Activated CD8-positive, alpha-beta T cell treated with anti-CD3 and anti-CD28 coated beads, Interleukin-2, amount 10 ng/mL, durations not matched to agents 7 days and 5 days (primary cell): ENCODE results near the gene VAT1L. TPM values are rescaled to one million over a fixed set of nuclear protein-coding genes. Genes with fewer than 3 reads are reported as not detected.

Experiments
- ATAC-seq: fragments of 150-1000 bp; cut with Tn5 transposase; one replicate; pipeline ENCODE4 v1.10.0; 2021; ENCODE audit warnings: moderate library complexity
- CTCF ChIA-PET: fragments of 350-600 bp; sonication (Branson Sonifier 250); formaldehyde crosslinking; loops from one replicate; lab custom pipeline; 2021; ENCODE audit warnings: antibody characterized with exemption; lab: Charles Lee
- POLR2A ChIA-PET: fragments of 350-600 bp; sonication (Branson Sonifier 250); formaldehyde crosslinking; loops from one replicate; lab custom pipeline; 2021; ENCODE audit warnings: antibody characterized with exemption; lab: Charles Lee
- DNase-seq: peaks from one replicate; pipeline ENCODE4 v3.0.0-alpha.2; 2020
- H3K27ac Mint-ChIP-seq: one replicate; pipeline ENCODE4 v1.8.0; 2021; ENCODE audit warnings: mild to moderate bottlenecking, mixed read lengths
- H3K27me3 Mint-ChIP-seq: one replicate; pipeline ENCODE4 v1.8.0; 2021; ENCODE audit warnings: low read depth, mixed read lengths
- H3K36me3 Mint-ChIP-seq: one replicate; pipeline ENCODE4 v1.8.0; 2021; ENCODE audit warnings: low read depth, mixed read lengths
- H3K4me1 Mint-ChIP-seq: one replicate; pipeline ENCODE4 v1.8.0; 2021; ENCODE audit warnings: low read depth, mixed read lengths
- H3K4me3 Mint-ChIP-seq: one replicate; pipeline ENCODE4 v1.8.0; 2021; ENCODE audit warnings: mild to moderate bottlenecking, mixed read lengths
- H3K9me3 Mint-ChIP-seq: one replicate; pipeline ENCODE4 v1.8.0; 2022; ENCODE audit warnings: mixed read lengths; ENCODE audit not compliant: insufficient read depth
- total RNA-seq, 2 experiments: library from RNA; stranded (reverse); gene quantifications; one replicate each; pipeline ENCODE4 v1.2.3, GENCODE V29; 2021

The VAT1L gene
- total RNA-seq, 2 experiments from 2014 or later, result not detected

GRCh38 chr16:77882358-77882757 lies 94.0 kb downstream of the VAT1L start:
- no peak overlapping the region for H3K4me3 Mint-ChIP-seq
- H3K4me1 Mint-ChIP-seq, result no peaks in the 10 kb centered on the region
- no peaks in the 10 kb centered on the region for H3K9me3 Mint-ChIP-seq

DNA sequence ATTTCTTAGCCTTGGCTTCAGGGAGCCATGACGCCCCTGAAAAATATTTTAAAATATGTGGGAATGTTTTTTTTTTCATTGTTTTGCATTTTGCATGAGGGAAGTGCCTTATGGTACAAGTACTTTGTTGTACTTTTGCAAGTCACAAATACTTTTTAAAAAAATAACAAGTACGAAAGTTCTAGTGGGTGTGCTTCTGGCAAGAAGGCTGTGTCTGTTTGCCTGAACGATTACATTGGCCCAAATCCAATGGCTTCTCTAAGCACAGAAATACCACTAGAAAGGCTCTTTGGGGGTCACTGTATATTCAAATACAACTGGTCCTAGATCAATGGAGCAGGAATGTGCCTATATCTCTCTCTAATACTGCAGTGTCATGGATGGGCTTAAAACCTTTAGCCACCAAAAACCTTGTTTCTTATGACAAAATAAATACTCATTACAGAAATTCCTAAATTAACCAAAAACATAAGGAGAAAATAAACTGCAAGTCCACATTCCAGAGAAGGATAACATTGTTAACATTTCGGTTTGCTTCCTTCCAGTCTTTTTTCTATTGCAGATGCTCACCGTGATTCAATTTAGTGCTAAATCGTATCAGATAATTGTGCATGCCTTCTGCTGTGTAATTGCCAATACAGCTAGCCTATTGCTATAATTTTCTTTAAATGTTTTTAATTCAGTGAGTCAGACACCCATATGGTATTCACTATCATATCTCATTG lies 97.4 kb downstream of the VAT1L start:
- no peaks in the 10 kb centered on the region for H3K36me3 Mint-ChIP-seq
- no peaks in the 10 kb centered on the region for H3K4me1 Mint-ChIP-seq
- H3K27ac Mint-ChIP-seq, result no peak overlapping the region
- H3K27me3 Mint-ChIP-seq, result peaks cover 5% of the 10 kb centered on the region
- H3K9me3 Mint-ChIP-seq, result no peaks in the 10 kb centered on the region
- ChIA-PET CTCF (no interaction called here), POLR2A (no interaction called here)
- ATAC-seq (no peak), DNase-seq (no peak)
- no peak overlapping the region for H3K4me3 Mint-ChIP-seq

More at GRCh38 chr16:77882358-77882757, 94.0 kb downstream of the VAT1L start:
- Mint-ChIP-seq H3K27me3 (no peaks in the 10 kb centered on the region), H3K27ac (no peak overlapping the region), H3K36me3 (no peaks in the 10 kb centered on the region)
- no peak for DNase-seq
- ChIA-PET POLR2A (no interaction called here), CTCF (no interaction called here)
- no peak for ATAC-seq

DNA sequence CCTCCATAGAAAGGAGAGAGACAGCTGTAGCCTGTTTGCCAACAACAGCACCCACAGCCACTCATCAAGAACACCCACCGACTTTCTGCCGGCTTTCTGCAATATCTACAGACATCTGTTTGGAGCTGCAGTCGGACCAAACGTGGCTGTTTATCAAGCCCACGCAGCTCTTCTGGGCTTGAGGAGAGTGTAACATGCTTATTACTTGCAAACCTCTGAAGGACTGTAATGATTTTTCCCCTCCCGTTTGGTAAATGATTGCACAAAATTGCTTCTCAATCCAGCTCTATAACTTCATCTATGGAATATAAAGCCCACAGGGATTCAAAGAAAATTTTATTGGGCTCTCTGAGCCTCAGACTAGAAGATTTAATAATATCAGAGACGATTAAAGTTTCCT lies 100.5 kb downstream of the VAT1L start:
- Mint-ChIP-seq H3K27ac (no peak overlapping the region), H3K27me3 (peaks cover 5% of the 10 kb centered on the region)
- CTCF ChIA-PET, result no interaction called here

GRCh38 chr16:77890075-77890474 lies 101.7 kb downstream of the VAT1L start:
- no peaks in the 10 kb centered on the region for H3K36me3 Mint-ChIP-seq
- H3K9me3 Mint-ChIP-seq, result no peaks in the 10 kb centered on the region
- no peak for DNase-seq
- H3K27me3 Mint-ChIP-seq, result peaks cover 5% of the 10 kb centered on the region
- POLR2A ChIA-PET, result no interaction called here
- no peak overlapping the region for H3K4me3 Mint-ChIP-seq
- no peaks in the 10 kb centered on the region for H3K4me1 Mint-ChIP-seq
- no peak overlapping the region for H3K27ac Mint-ChIP-seq
- CTCF ChIA-PET, result no interaction called here
- ATAC-seq, result no peak

More for the DNA sequence above, 100.5 kb downstream of the VAT1L start:
- Mint-ChIP-seq H3K36me3 (no peaks in the 10 kb centered on the region), H3K4me1 (no peaks in the 10 kb centered on the region), H3K4me3 (no peak overlapping the region), H3K9me3 (no peaks in the 10 kb centered on the region)
- POLR2A ChIA-PET, result no interaction called here
- DNase-seq (no peak), ATAC-seq (no peak)

DNA sequence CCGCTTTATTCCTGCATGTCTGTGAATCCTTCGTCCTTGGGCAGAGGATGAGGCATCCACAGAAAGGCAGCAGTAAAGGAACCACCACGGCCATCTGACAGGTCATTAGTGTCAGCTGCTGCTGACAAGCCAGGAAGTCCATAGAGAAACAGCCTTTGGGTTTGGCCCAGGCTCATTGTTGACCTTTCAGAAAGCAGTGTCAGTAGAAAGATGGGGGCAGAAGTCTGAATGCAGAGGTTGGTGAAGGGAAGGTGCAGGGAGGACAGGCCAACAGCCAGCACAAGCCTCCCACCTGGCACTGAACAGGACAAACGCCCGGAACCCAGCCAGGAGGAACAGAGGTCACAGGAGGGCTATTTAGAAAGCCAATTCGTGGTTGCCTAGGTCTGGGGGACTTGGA lies 105.8 kb downstream of the VAT1L start:
- DNase-seq (no peak), ATAC-seq (no peak)
- H3K4me1 Mint-ChIP-seq, result no peaks in the 10 kb centered on the region
- H3K4me3 Mint-ChIP-seq, result no peak overlapping the region
- no peaks in the 10 kb centered on the region for H3K36me3 Mint-ChIP-seq
- CTCF ChIA-PET, result no interaction called here
- no peaks in the 10 kb centered on the region for H3K27me3 Mint-ChIP-seq
- H3K27ac Mint-ChIP-seq, result no peak overlapping the region
- no peaks in the 10 kb centered on the region for H3K9me3 Mint-ChIP-seq
- POLR2A ChIA-PET, result no interaction called here

DNA sequence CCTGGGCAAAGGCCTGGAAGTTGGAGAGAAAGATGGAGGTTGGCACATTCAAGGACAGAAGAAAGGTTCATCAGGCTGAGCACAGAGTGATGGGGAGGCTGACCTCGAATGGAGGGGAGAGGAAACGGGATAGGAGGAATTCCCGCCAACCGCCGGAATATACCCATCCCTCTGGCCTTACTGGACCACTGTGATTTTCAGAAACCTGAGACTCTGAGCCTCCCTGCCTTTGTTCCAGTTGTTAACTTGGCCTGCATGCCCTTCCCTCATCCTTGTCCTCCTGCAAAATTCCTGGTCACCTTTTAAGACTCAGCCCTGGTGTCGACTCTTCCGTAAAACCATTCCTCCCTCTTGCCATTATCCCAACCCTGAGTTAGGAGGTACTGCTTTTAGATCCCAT lies 107.6 kb downstream of the VAT1L start:
- no peaks in the 10 kb centered on the region for H3K36me3 Mint-ChIP-seq
- no peak for ATAC-seq
- H3K9me3 Mint-ChIP-seq, result no peaks in the 10 kb centered on the region
- H3K4me3 Mint-ChIP-seq, result no peak overlapping the region
- H3K4me1 Mint-ChIP-seq, result no peaks in the 10 kb centered on the region
- CTCF ChIA-PET, result no interaction called here
- H3K27me3 Mint-ChIP-seq, result no peaks in the 10 kb centered on the region
- H3K27ac Mint-ChIP-seq, result no peak overlapping the region
- no peak for DNase-seq
- POLR2A ChIA-PET, result no interaction called here

GRCh38 chr16:77896415-77897128 lies 108.2 kb downstream of the VAT1L start:
- ChIA-PET POLR2A (no interaction called here), CTCF (no interaction called here)
- no peaks in the 10 kb centered on the region for H3K9me3 Mint-ChIP-seq
- no peak overlapping the region for H3K27ac Mint-ChIP-seq
- H3K4me3 Mint-ChIP-seq, result no peak overlapping the region
- no peaks in the 10 kb centered on the region for H3K4me1 Mint-ChIP-seq
- no peaks in the 10 kb centered on the region for H3K27me3 Mint-ChIP-seq
- no peak for DNase-seq
- no peaks in the 10 kb centered on the region for H3K36me3 Mint-ChIP-seq
- no peak for ATAC-seq

GRCh38 chr16:77897129-77897437 lies 108.7 kb downstream of the VAT1L start:
- ChIA-PET CTCF (no interaction called here), POLR2A (no interaction called here)
- H3K4me3 Mint-ChIP-seq, result no peak overlapping the region
- no peak for DNase-seq
- no peak for ATAC-seq
- H3K27ac Mint-ChIP-seq, result no peak overlapping the region
- H3K36me3 Mint-ChIP-seq, result no peaks in the 10 kb centered on the region
- no peaks in the 10 kb centered on the region for H3K4me1 Mint-ChIP-seq
- no peaks in the 10 kb centered on the region for H3K9me3 Mint-ChIP-seq
- H3K27me3 Mint-ChIP-seq, result no peaks in the 10 kb centered on the region

- no peaks in the 10 kb centered on the region for H3K36me3 Mint-ChIP-seq
- H3K4me3 Mint-ChIP-seq, result no peak overlapping the region
- no peak for ATAC-seq
- no peak overlapping the region for H3K27ac Mint-ChIP-seq
- H3K4me1 Mint-ChIP-seq, result no peaks in the 10 kb centered on the region
- no peak for DNase-seq
- H3K9me3 Mint-ChIP-seq, result no peaks in the 10 kb centered on the region
- H3K27me3 Mint-ChIP-seq, result no peaks in the 10 kb centered on the region
- ChIA-PET POLR2A (no interaction called here), CTCF (no interaction called here)
Measured at GRCh38 chr16:77897831-77898605, 109.7 kb downstream of the VAT1L start.

DNA sequence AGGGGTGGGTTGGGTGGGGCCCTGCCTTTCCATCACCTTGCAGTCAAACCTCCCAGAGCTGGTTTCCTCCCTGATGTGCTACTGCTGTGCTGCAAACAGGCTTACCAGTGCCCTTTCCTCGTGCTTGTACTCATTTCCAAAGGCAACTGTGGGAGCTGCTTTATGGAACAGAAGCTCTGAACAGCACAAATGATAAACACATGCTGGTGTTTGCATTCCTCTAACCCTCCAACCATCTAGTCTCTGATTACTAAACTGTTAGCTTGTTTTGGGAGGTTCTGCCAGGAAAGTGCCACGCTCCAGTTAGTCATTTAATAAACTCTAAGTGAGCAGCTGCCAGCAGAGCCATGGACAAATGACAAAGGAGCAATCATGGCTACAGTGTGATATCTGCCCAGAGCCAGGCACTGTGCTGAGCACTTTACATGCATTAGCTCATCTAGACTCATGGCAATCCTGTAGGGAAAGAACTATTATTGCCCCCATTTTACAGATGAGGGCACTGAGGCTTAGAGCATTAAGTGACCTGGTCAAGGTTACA lies 110.4 kb downstream of the VAT1L start:
- H3K4me3 Mint-ChIP-seq, result no peak overlapping the region
- ChIA-PET CTCF (no interaction called here), POLR2A (no interaction called here)
- no peak for ATAC-seq
- H3K36me3 Mint-ChIP-seq, result no peaks in the 10 kb centered on the region
- no peaks in the 10 kb centered on the region for H3K27me3 Mint-ChIP-seq
- H3K27ac Mint-ChIP-seq, result no peak overlapping the region
- no peaks in the 10 kb centered on the region for H3K4me1 Mint-ChIP-seq
- H3K9me3 Mint-ChIP-seq, result no peaks in the 10 kb centered on the region
- DNase-seq, result no peak

- no peak for DNase-seq
- ChIA-PET POLR2A (no interaction called here), CTCF (no interaction called here)
- no peaks in the 10 kb centered on the region for H3K36me3 Mint-ChIP-seq
- H3K4me3 Mint-ChIP-seq, result no peak overlapping the region
- H3K9me3 Mint-ChIP-seq, result no peaks in the 10 kb centered on the region
- H3K27ac Mint-ChIP-seq, result no peak overlapping the region
- no peak for ATAC-seq
- no peaks in the 10 kb centered on the region for H3K4me1 Mint-ChIP-seq
- H3K27me3 Mint-ChIP-seq, result no peaks in the 10 kb centered on the region
Measured at GRCh38 chr16:77899416-77899815, 111.1 kb downstream of the VAT1L start.

- ATAC-seq (no peak), DNase-seq (no peak)
- no peaks in the 10 kb centered on the region for H3K4me1 Mint-ChIP-seq
- no peak overlapping the region for H3K4me3 Mint-ChIP-seq
- ChIA-PET CTCF (no interaction called here), POLR2A (no interaction called here)
- no peaks in the 10 kb centered on the region for H3K27me3 Mint-ChIP-seq
- H3K9me3 Mint-ChIP-seq, result no peaks in the 10 kb centered on the region
- no peak overlapping the region for H3K27ac Mint-ChIP-seq
- no peaks in the 10 kb centered on the region for H3K36me3 Mint-ChIP-seq
Measured at GRCh38 chr16:77905374-77905920, 117.1 kb downstream of the VAT1L start.
